ENCODE data around the gene ERN2.

The ERN2 gene

DNA sequence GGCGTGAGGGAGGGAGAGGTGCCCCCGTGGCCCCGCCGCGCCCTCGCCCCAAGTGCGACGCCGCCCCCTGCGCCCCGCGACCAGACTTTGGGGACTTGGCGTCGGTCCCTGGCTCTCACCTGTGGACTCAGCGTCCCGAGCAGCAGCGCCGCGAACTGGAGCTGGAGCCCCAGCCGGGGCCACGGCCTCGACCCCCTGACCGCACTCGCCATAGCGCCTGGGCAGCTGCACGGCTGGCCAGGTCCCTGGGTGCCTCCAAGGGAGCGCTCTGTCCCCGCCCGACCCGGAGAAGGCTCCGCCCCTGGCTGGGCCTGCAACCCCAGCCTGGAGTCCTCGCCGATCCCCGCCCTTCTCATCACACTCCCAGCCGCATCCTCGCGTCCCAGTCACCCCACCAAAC, at the start of gene ERN2:
TSS of gene ERN2 (minus strand) at position 247 of the 400 bp plus-strand sequence. CDS start at position 212, 35 bp downstream.
- H3K4me3 ChIP-seq (ENCODE audit: low read depth, low read length): no peak within 1 kb of the TSS

DNA sequence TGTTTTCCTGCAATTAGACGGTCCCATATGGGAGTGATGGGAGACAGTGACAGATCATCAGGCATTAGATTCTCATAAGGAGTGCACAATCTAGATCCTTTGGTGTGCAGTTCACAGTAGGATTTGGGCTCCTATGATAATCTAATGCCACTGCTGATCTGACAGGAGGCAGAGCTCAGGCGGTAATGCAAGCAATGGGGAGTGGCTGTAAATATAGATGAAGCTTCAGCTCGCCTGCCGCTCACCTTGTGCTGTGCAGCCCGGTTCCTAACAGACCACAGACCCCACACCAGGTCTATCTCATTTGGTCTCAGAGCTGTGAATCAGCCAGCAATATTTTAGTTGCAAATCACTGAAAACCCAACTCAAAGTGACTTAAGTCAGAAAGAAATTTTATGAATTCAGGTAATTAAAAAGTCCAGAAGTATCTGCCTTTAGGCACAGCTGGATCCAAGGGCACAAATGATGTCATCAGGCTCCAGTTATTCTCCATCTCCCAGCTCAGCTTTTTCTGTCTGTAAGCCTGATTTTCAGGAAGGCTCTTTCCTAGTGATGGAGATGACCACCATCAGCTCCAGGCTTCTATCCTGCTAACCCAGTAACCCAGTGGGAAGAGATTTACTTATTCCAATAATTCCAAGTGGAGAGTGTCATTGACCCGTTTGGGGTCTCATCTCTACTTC, 45.1 kb upstream of the ERN2 start:
- no peaks in the 10 kb centered on the region for H3K4me1 ChIP-seq
- H3K9me3 ChIP-seq (ENCODE audit: control insufficient read depth, low read length): no peaks in the 10 kb centered on the region
- TF ChIP-seq, protein P1, sequence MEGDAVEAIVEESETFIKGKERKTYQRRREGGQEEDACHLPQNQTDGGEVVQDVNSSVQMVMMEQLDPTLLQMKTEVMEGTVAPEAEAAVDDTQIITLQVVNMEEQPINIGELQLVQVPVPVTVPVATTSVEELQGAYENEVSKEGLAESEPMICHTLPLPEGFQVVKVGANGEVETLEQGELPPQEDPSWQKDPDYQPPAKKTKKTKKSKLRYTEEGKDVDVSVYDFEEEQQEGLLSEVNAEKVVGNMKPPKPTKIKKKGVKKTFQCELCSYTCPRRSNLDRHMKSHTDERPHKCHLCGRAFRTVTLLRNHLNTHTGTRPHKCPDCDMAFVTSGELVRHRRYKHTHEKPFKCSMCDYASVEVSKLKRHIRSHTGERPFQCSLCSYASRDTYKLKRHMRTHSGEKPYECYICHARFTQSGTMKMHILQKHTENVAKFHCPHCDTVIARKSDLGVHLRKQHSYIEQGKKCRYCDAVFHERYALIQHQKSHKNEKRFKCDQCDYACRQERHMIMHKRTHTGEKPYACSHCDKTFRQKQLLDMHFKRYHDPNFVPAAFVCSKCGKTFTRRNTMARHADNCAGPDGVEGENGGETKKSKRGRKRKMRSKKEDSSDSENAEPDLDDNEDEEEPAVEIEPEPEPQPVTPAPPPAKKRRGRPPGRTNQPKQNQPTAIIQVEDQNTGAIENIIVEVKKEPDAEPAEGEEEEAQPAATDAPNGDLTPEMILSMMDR (IDR thresholded peaks at IDR 0.05): no peak
- peaks cover 4% of the 10 kb centered on the region for H3K27me3 ChIP-seq (ENCODE audit: control insufficient read depth, insufficient read depth, low read length)
- no peak overlapping the region for H3K4me2 ChIP-seq (ENCODE audit: low read length)
- no peak overlapping the region for H3K4me3 ChIP-seq (ENCODE audit: low read depth, low read length)
- no peaks in the 10 kb centered on the region for H3K79me2 ChIP-seq
- no peak overlapping the region for H3K27ac ChIP-seq
- no peak overlapping the region for H2AFZ ChIP-seq
- no peak overlapping the region for H3K9ac ChIP-seq
- H3K36me3 ChIP-seq (ENCODE audit: control insufficient read depth, insufficient read depth, low read length): no peaks in the 10 kb centered on the region

More for the DNA sequence above, at the start of gene ERN2:
- Histone ChIP-seq H2AFZ (no peak within 1 kb of the TSS), H3K27ac (no peak within 1 kb of the TSS), H3K27me3 (ENCODE audit: control insufficient read depth, insufficient read depth, low read length) (no peaks in the 10 kb centered on the region), H3K4me1 (no peaks in the 10 kb centered on the region), H3K9me3 (ENCODE audit: control insufficient read depth, low read length) (no peaks in the 10 kb centered on the region), H3K36me3 (ENCODE audit: control insufficient read depth, insufficient read depth, low read length) (no peaks in the 10 kb centered on the region), H3K4me2 (ENCODE audit: low read length) (no peak within 1 kb of the TSS), H3K79me2 (no peaks in the 10 kb centered on the region), H3K9ac (no peak within 1 kb of the TSS)
- TF ChIP-seq, protein P1 (IDR thresholded peaks at IDR 0.05): no peak

DNA sequence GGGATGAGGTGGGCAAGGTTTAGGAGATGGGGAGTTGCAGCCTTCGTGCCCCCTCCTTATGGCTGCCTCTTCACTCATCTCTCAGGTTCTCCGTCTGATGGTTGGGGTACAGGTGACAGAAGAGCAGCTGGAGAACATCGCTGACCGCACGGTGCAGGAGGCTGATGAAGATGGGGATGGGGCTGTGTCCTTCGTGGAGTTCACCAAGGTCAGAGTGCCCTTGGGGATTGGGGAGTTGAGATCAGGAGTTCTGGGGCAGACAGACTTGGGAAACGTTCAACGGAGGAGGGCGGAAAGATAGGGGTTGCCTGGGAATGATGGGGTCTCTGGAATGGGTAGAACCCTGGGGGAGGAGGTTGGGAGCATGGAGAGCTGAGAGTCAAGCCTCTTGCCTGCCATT, 44.1 kb upstream of the ERN2 start:
- no peaks in the 10 kb centered on the region for H3K79me2 ChIP-seq
- H3K4me1 ChIP-seq: no peaks in the 10 kb centered on the region
- H3K9ac ChIP-seq: no peak overlapping the region
- peaks cover 4% of the 10 kb centered on the region for H3K27me3 ChIP-seq (ENCODE audit: control insufficient read depth, insufficient read depth, low read length)
- no peak overlapping the region for H3K4me2 ChIP-seq (ENCODE audit: low read length)
- no peak overlapping the region for H2AFZ ChIP-seq
- no peak overlapping the region for H3K4me3 ChIP-seq (ENCODE audit: low read depth, low read length)
- no peaks in the 10 kb centered on the region for H3K36me3 ChIP-seq (ENCODE audit: control insufficient read depth, insufficient read depth, low read length)
- no peaks in the 10 kb centered on the region for H3K9me3 ChIP-seq (ENCODE audit: control insufficient read depth, low read length)
- TF ChIP-seq, protein P1 (IDR thresholded peaks at IDR 0.05): no peak
- H3K27ac ChIP-seq: no peak overlapping the region

DNA sequence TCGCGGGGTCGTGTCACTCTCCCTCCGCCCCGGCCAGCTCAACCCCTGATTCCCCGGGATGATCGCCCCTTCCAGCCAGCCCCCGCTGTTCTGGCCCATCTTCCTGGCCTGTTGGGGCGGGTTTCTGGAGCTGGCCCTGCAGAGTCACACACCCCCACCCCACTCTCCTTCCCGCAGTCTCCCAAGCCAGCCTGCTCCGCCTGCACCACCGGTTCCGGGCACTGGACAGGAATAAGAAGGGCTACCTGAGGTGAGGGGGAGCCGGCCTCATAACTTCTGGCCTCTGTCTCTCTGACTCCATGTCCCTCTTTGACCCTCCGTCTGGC, 42.4 kb upstream of the ERN2 start:
- Histone ChIP-seq H3K79me2 (no peaks in the 10 kb centered on the region), H3K9ac (no peak overlapping the region), H3K27me3 (ENCODE audit: control insufficient read depth, insufficient read depth, low read length) (peaks cover 4% of the 10 kb centered on the region), H3K9me3 (ENCODE audit: control insufficient read depth, low read length) (no peaks in the 10 kb centered on the region), H3K4me1 (no peaks in the 10 kb centered on the region), H3K27ac (no peak overlapping the region), H2AFZ (no peak overlapping the region), H3K4me2 (ENCODE audit: low read length) (no peak overlapping the region), H3K4me3 (ENCODE audit: low read depth, low read length) (no peak overlapping the region), H3K36me3 (ENCODE audit: control insufficient read depth, insufficient read depth, low read length) (no peaks in the 10 kb centered on the region)
- TF ChIP-seq, protein P1 (IDR thresholded peaks at IDR 0.05): no peak

All from parathyroid adenoma (tissue), 2 donors.